Gastrocnemius medialis (tissue), 4 donors: Measurements from ENCODE around the gene NACAD.

Experiments used
- POLR2A ChIP-seq, 2 donors: fragments of 450-650 bp; IDR thresholded peaks; one replicate each; pipeline ENCODE4 v1.6.1; 2017; ENCODE audit warnings: antibody characterized with exemption in 2 of 2, mild to moderate bottlenecking in 2 of 2, moderate library complexity in 2 of 2
- TF ChIP-seq, protein P1 (sequence below), 5 experiments: fragments of 450-650 bp in 3 of 5; fragments of 200-600 bp in 2 of 5; sonication (generic) in 2 of 5; IDR thresholded peaks in 4 of 5; conservative IDR thresholded peaks in 1 of 5; 1 replicate in 4 of 5; 2 replicates in 1 of 5; pipeline ENCODE4 v1.5.1; 2016 to 2019; ENCODE audit warnings: antibody characterized with exemption in 5 of 5, mild to moderate bottlenecking in 3 of 5, moderate library complexity in 3 of 5

DNA sequence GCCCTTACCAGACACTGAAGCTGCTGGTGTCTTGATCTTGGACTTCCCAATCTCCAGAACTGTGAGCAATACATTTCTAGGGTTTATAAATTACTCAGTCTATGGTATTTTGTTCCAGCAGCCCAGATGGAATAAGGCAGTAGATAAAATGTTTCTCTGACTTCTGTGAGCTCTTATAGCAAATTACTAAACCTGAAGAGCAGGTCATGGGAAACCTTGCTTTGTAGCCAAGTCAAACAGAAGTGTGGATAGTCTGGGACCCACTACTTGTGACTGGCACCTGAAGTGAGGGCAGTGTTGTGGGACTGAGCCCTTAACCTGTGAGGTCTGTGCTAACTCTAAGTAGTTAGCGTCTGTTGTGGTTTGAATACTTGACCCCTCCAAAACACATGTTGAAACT, 27.3 kb upstream of the NACAD start:
- TF ChIP-seq, protein P1, sequence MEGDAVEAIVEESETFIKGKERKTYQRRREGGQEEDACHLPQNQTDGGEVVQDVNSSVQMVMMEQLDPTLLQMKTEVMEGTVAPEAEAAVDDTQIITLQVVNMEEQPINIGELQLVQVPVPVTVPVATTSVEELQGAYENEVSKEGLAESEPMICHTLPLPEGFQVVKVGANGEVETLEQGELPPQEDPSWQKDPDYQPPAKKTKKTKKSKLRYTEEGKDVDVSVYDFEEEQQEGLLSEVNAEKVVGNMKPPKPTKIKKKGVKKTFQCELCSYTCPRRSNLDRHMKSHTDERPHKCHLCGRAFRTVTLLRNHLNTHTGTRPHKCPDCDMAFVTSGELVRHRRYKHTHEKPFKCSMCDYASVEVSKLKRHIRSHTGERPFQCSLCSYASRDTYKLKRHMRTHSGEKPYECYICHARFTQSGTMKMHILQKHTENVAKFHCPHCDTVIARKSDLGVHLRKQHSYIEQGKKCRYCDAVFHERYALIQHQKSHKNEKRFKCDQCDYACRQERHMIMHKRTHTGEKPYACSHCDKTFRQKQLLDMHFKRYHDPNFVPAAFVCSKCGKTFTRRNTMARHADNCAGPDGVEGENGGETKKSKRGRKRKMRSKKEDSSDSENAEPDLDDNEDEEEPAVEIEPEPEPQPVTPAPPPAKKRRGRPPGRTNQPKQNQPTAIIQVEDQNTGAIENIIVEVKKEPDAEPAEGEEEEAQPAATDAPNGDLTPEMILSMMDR (IDR thresholded peaks at IDR 0.05 in 4 of 5, conservative IDR thresholded peaks at IDR 0.05 in 1 of 5), result no peak
- TF ChIP-seq POLR2A (IDR thresholded peaks at IDR 0.05), result no peak
